Ureter (tissue), 1 donor: ENCODE results near the gene TYK2. TPM values are rescaled to one million over a fixed set of nuclear protein-coding genes. Genes with fewer than 3 reads are reported as not detected.
"Not testable (repeated sequence)": the region's sequence is repeated elsewhere in the genome, so short reads cannot be mapped to it uniquely, and the experiment has no call there.

ENCODE experiments used
- DNase-seq: peaks from one replicate; pipeline ENCODE4 v3.0.0-alpha.2; 2020; ENCODE audit warnings: low spot score
- total RNA-seq: library from RNA; stranded (reverse); gene quantifications from one replicate; pipeline ENCODE4 v1.2.4, GENCODE V29; 2023
- donor health status: DM: yes; HTN: yes; CAD: no.

The TYK2 gene
- total RNA-seq, 1 donor from 2014 or later = 142 TPM

- DNase-seq = not testable (repeated sequence)
Observed at GRCh38 chr19:10377140-10377640, 3.2 kb downstream of the TYK2 start.

- no peak for DNase-seq
Observed at GRCh38 chr19:10374931-10375330, 5.4 kb downstream of the TYK2 start.

DNA sequence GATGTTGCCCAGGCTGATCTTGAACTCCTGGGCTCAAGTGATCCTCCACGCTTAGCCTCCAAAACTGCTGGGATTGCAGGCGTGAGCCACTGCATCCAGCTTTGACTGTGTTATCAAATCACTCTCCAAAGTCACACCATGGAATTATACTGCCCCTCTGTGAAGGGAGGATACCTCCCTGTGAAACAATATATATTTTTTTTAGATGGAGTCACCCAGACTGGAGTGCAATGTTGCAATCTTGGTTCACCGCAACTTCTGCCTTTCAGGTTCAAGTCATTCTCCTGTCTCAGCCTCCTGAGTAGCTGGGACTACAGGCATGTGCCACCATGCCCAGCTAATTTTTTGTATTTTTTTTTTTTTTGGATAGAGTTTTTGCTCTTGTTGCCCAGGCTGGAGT is 7.7 kb downstream of the TYK2 start:
- DNase-seq = no peak

DNA sequence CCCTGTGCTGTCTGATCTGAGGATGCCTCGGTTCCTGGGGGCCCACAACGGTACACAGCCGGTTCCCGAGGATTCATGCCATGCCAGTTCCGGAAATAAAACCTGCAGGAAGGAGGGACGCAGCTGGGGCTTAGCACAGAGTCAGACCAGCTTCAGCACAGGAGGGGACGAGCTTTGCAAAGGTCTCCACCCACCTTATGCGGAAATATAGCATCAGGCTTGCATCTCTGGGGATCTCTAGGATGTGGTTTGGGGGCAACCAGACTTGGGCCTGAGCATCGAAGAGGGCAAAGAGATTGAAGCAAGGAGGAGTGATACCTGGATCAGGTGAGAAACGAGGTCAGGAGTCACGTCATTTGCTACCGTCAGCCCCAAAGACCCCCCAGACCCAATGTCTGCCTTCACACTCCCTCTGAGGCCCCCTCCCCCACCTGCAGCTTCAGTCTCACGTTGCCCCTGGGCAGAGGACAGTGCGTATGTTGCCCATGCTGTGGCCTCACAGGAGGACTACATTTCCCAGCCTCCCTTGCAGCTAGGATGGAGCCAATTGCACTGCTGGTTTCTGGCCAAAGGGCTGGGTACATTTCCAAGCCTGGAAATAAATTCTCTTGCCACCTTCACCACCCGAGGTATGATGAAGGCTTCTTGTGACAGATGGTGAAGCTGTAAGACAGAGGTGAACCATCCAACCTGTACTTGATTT is 12.1 kb downstream of the TYK2 start:
- DNase-seq = no peak

GRCh38 chr19:10366950-10367512 is 13.3 kb downstream of the TYK2 start:
- not testable (repeated sequence) for DNase-seq

GRCh38 chr19:10365518-10365917 is 14.9 kb downstream of the TYK2 start:
- no peak for DNase-seq

GRCh38 chr19:10364644-10365043 is 15.7 kb downstream of the TYK2 start:
- DNase-seq = no peak

DNA sequence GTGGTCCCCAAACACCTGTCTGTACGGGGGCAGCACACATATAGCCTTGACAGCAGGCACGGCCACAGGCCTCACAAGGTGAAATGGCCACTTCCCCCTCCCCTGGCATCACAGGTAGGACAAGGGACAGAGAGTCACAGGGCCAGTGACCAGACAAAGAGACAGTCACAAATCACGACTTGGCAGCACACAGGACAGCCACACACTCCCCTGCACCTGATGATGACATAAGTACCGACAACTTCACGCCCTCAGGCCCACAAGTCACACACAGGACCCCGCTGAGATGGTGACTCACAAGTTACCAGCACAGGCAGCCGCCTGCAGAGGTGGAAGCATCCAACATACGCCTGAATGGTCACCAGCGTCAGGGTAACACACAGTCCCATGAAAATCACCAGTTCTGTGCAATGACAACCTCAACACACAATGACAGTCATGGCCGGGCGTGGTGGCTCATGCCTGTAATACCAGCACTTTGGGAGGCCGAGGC is 16.5 kb downstream of the TYK2 start:
- DNase-seq = no peak

GRCh38 chr19:10362259-10362658 is 18.1 kb downstream of the TYK2 start:
- no peak for DNase-seq

DNA sequence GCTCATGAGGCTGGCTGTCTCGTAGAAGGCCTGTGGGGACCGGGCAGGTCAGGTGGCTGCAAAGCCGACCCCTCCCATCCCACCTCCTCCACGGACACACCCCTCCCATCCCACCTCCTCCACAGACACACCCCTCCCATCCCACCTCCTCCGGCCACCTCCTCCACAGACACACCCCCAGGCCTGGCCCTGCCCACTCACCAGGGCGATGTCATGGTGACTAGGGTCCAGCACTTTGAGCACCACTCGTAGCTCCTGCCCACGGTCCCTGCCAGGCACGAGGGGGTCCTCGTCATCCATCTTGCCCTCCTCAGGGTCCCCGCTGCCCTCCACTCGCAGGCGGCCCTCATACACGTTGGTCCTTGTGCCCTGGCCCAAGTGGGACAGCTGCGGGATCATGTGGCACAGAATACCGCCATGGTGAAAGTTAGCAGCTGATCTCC is 18.8 kb downstream of the TYK2 start:
- no peak for DNase-seq

GRCh38 chr19:10356431-10356830 is 23.9 kb downstream of the TYK2 start:
- no peak for DNase-seq

- no peak for DNase-seq
Observed at GRCh38 chr19:10353793-10354391, 26.5 kb downstream of the TYK2 start.

DNA sequence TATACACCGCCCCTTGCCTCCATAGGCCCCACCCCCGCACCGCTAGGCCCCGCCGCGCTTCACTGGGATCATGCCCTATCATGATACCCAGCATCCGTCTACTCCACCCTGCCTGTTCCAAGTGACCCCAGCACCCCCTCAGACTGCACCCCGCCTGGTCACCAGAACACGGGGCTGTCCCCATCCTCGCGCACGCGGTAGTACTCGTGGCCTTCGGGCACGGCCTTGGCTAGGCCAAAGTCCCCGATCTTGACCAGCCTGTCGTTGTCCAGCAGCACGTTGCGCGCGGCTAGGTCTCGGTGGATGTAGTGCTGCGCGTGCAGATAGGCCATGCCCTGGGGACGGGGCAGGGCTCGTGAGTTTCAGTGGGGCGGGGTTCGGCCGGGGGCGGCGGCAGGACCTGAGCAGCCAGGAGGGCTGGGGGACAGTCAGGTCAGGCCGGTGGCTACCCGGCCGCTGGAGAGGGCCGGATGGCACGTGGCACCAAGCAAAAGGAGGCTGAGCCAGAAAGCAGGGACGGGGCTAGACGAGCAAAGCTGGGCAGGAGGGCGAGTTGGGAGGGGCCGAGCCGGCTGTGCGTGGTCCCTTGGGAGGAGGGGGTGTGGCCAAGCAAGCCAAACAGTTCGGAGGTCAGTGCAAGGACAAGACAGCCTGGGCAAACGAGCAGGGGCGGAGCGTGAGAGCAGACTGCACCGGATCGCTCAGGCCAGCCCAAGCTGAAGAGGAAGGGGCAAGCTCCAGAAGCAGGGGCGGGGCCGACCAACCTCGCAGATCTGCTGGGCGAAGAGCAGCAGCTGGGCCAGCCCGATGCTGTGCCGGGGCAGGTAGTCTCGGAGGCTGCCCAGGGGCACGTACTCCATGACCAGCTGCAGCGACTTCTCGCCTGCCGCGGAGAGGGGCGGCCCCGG is 27.4 kb downstream of the TYK2 start:
- peak; percentile 63 for DNase-seq

DNA sequence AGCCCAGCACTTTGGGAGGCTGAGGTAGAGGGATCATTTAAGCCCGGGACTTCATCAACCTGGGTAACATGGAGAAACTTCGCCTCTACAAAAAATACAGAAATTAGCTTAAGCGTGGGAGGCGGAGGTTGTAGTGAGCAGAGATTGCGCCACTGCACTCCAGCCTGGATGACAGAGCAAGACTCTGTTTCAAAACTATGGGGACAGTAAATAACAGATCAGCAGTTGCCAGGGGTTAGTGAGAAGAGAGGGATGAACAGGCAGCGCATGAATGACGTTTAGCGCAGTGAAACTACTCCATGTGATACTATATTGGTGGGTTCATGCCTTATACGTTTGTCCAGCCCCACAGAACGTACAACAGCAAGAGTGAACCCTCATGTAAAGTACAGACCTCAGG is 33.9 kb downstream of the TYK2 start:
- DNase-seq = no peak

DNA sequence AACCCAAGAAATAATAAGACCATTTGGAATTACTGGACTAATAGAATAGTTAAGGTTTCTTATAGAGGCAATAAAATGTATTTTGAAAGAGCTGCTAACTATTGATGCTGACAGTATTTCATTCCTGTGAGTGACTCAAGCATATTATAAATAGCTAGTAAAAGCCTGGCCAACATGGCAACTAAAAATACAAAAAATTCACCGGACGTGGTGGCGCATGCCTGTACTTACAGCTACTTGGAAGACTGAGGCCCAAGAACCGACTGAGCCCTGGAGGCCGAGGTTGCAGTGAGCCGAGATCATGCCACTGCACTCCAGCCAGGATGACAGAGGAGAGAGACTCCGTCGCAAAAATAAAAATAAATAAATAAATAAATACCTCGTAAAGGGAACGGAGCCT is 35.6 kb downstream of the TYK2 start:
- no peak for DNase-seq

GRCh38 chr19:10343495-10343894 is 36.9 kb downstream of the TYK2 start:
- DNase-seq = no peak

DNA sequence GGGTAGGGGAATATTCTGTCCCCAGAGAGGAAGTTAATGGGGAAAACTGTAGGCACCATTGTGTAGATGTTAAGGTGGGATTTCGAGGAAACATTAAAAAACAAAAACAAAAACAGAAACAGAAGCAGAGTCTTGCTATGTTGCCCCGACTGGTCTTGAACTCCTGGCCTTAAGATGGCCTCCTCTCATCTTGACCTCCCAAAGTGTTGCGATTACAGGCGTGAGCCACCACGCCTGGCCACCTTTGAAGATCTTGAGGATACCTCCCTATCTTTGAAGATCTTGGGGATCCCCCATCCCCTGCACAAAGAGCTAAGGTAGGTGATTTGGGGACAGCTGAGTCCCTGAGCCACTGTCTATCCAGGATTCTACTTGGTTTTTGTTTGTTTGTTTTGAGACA is 40.4 kb downstream of the TYK2 start:
- DNase-seq = no peak

DNA sequence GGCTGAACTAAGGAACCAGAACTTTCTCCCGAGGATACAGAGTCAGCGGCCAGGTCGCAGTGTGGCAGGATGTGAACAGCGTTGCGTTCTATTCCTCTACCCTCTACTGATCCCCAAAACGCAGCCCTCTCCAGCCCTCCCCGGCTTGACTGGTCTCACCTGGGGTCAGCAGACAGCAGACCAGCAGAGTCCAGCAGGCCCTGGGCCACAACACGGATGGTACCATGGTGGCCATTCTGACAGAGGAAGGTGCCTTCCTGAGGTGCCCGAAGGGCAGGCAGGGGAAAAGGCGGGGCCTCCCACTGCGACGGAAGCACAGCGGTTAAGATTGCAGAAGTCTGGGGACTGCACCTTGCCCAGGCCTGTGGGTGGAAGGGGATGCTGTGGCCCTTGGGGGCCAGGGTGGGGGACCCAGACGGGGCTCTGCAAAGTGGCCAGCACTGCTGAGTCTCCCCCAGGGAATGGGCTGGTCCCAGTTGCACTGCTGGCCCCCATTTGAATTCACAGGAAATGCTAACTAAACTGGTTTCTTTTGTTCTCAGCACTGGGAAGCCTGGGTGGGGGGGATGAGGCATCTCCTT is 40.9 kb downstream of the TYK2 start, which contains the start of gene ICAM3:
Gene ICAM3 (minus strand): TSS at position 245 of the 581 bp plus-strand sequence. CDS start 10 bp downstream, at position 235.
- DNase-seq = no peak

GRCh38 chr19:10338940-10339339 is 41.4 kb downstream of the TYK2 start:
- no peak for DNase-seq

DNA sequence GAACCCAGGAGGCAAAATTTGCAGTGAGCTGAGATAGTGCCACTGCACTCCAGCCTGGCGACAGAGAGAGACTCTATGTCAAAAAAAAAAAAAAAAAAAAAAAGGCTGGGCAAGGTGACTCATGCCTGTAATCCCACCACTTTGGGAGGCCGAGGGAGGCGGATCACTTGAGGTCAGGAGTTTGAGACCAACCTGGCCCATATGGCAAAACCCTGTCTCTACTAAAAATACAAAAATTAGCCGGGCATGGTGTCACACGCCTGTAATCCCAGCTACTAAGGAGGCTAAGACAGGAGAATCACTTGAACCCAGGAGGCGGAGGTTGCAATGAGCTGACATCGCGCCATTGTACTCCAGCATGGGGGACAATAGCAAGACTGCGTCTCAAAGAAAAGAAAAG is 43.6 kb downstream of the TYK2 start:
- DNase-seq = not testable (repeated sequence)

DNA sequence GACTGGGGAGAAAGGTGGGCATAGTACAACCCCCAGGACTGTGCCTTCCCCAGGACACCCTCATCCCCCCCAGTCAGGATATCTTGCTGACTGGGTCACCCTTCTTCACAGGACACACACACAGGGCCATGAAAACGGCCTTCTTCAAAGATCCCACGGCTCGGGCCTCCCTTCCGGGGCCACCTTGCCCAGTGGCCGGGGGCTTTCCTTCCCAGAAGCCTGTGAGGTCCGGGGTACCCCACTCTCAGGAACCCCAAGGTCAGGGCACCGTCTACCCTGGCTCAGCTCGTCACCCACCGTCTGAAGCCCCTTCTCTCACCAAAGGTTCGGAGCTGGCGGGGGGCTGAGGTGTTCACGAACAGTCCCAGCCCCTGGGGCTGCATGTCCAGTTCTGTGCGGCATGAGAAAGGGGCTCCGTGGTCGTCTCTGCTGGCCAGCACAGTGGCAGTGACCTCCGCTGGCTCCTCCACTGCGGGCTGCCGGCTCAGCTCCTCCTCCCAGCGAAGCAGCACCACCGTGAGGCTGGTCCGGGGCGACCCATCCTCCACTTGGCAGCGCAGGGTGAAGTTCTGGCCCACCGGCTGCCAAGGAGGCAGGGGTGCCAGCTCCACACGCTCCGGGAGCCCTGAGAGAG is 44.9 kb downstream of the TYK2 start:
- DNase-seq = no peak
